IMR-90 (cell line): ENCODE results near the gene HMOX1. TPM values are rescaled to one million over a fixed set of nuclear protein-coding genes. Genes with fewer than 3 reads are reported as not detected.

Experiments used
- ATAC-seq: fragments of 200-7000 bp; cut with Tn5 transposase; 2 replicates; pipeline ENCODE4 v1.9.1; 2020; ENCODE audit warnings: low read depth, mild to moderate bottlenecking, moderate library complexity
- BruUV-seq: library from RNA; stranded (reverse); fragments of 400-500 nt; replicated peaks from 2 replicates; lab custom pipeline; 2021; lab: Mats Ljungman, UMichigan
- CTCF ChIA-PET: fragments of 300-600 bp; formaldehyde crosslinking; extraction: SDS; loops from one replicate; lab custom pipeline; 2021; ENCODE audit warnings: antibody characterized with exemption; lab: Yijun Ruan, JAX
- POLR2A ChIA-PET: fragments of 300-600 bp; sonication (Branson Sonifier 250); formaldehyde crosslinking; loops from one replicate; lab custom pipeline; 2022; ENCODE audit warnings: antibody characterized with exemption; ENCODE audit not compliant: unreplicated experiment; lab: Charles Lee
- DNase-seq: peaks from one replicate; pipeline ENCODE4 v3.0.0; 2013
- H2AFZ ChIP-seq: replicated peaks from 2 replicates; pipeline ENCODE3; 2013; ENCODE audit warnings: low read length, mild to moderate bottlenecking; ENCODE audit not compliant: poor library complexity
- H2AK5ac ChIP-seq: 2 replicates; pipeline ENCODE4 v1.6.1; 2013; ENCODE audit warnings: low read depth, low read length, inconsistent platforms
- H2AK9ac ChIP-seq: replicated peaks from 2 replicates; pipeline ENCODE3; 2013; ENCODE audit warnings: mild to moderate bottlenecking, low read depth, low read length, moderate library complexity; ENCODE audit not compliant: poor library complexity
- H2BK120ac ChIP-seq: 2 replicates; pipeline ENCODE4 v1.6.1; 2013; ENCODE audit warnings: low read depth, low read length, inconsistent platforms
- H2BK15ac ChIP-seq: 3 replicates; pipeline ENCODE4 v1.6.1; 2013; ENCODE audit warnings: low read depth, low read length, inconsistent platforms
- H2BK20ac ChIP-seq: 2 replicates; pipeline ENCODE4 v1.6.1; 2013; ENCODE audit warnings: low read depth, mild to moderate bottlenecking, inconsistent platforms, low read length, moderate library complexity
- H2BK5ac ChIP-seq: 2 replicates; pipeline ENCODE4 v1.6.1; 2013; ENCODE audit warnings: mild to moderate bottlenecking, low read depth, low read length, inconsistent platforms; ENCODE audit not compliant: poor library complexity, severe bottlenecking
- H3K14ac ChIP-seq: replicated peaks from 2 replicates; pipeline ENCODE4 v1.6.1; 2013; ENCODE audit warnings: low read depth, low read length, inconsistent platforms
- H3K18ac ChIP-seq: 2 replicates; pipeline ENCODE4 v1.6.1; 2013; ENCODE audit warnings: low read depth, low read length, control low read depth
- H3K23ac ChIP-seq: 2 replicates; pipeline ENCODE4 v1.6.1; 2013; ENCODE audit warnings: low read depth, low read length, inconsistent platforms
- H3K27ac ChIP-seq: 2 replicates; pipeline ENCODE4 v1.5.1; 2013; ENCODE audit warnings: mild to moderate bottlenecking, control low read depth, low read length; ENCODE audit not compliant: insufficient read depth
- H3K27me3 ChIP-seq: 2 replicates; pipeline ENCODE4 v1.6.1; 2013; ENCODE audit warnings: low read length; ENCODE audit not compliant: control insufficient read depth, insufficient read depth
- H3K36me3 ChIP-seq: 2 replicates; pipeline ENCODE4 v1.6.1; 2013; ENCODE audit warnings: low read length, mixed read lengths; ENCODE audit not compliant: control insufficient read depth, insufficient read depth
- H3K4ac ChIP-seq: 2 replicates; pipeline ENCODE4 v1.6.1; 2013; ENCODE audit warnings: low read depth, low read length, inconsistent platforms
- H3K4me1 ChIP-seq: 2 replicates; pipeline ENCODE4 v1.6.1; 2013; ENCODE audit warnings: low read length, mixed read lengths; ENCODE audit not compliant: control insufficient read depth, insufficient read depth
- H3K4me2 ChIP-seq: 2 replicates; pipeline ENCODE4 v1.6.1; 2013; ENCODE audit warnings: low read depth, mild to moderate bottlenecking, control low read depth, low read length, moderate library complexity
- H3K4me3 ChIP-seq: 2 replicates; pipeline ENCODE4 v1.5.1; 2013; ENCODE audit warnings: low read depth, mild to moderate bottlenecking, control low read depth, low read length, moderate library complexity; ENCODE audit not compliant: insufficient read depth
- H3K56ac ChIP-seq: 2 replicates; pipeline ENCODE4 v1.6.1; 2013; ENCODE audit warnings: low read length, inconsistent platforms; ENCODE audit not compliant: insufficient read depth; ENCODE audit errors: extremely low read depth
- H3K79me1 ChIP-seq, 2 experiments: 2 replicates each; pipeline ENCODE4 v1.6.1; 2013; ENCODE audit warnings: low read length in 2 of 2, inconsistent platforms in 1 of 2, low read depth in 1 of 2
- H3K9ac ChIP-seq: 2 replicates; pipeline ENCODE4 v1.6.1; 2013; ENCODE audit warnings: low read depth, low read length, control low read depth
- H3K9me1 ChIP-seq: 2 replicates; pipeline ENCODE4 v1.6.1; 2013; ENCODE audit warnings: low read length, inconsistent platforms; ENCODE audit not compliant: insufficient read depth
- H3K9me3 ChIP-seq: 2 replicates; pipeline ENCODE4 v1.6.1; 2013; ENCODE audit warnings: low read length; ENCODE audit not compliant: control insufficient read depth, insufficient read depth
- H4K20me1 ChIP-seq: 2 replicates; pipeline ENCODE4 v1.6.1; 2013; ENCODE audit warnings: low read length, inconsistent platforms; ENCODE audit not compliant: insufficient read depth
- H4K5ac ChIP-seq: 2 replicates; pipeline ENCODE4 v1.6.1; 2013; ENCODE audit warnings: mild to moderate bottlenecking, low read depth, low read length, control low read depth
- H4K8ac ChIP-seq, 2 experiments: 2 replicates each; pipeline ENCODE4 v1.6.1; 2013; ENCODE audit warnings: low read depth in 2 of 2, low read length in 2 of 2, control low read depth in 1 of 2, inconsistent platforms in 1 of 2
- H4K91ac ChIP-seq: 2 replicates; pipeline ENCODE4 v1.6.1; 2013; ENCODE audit warnings: low read depth, low read length, inconsistent platforms; ENCODE audit not compliant: insufficient read depth
- CEBPB ChIP-seq: IDR thresholded peaks from 2 replicates; pipeline ENCODE4 v1.6.1; 2012; ENCODE audit warnings: low read depth, low read length, improper control_type of control experiment
- FOS ChIP-seq: fragments of 150-350 bp; IDR thresholded peaks from 2 replicates; pipeline ENCODE4 v1.6.1; 2016; ENCODE audit warnings: low read depth, low read length
- RAD21 ChIP-seq: IDR thresholded peaks from 2 replicates; pipeline ENCODE4 v1.6.1; 2012; ENCODE audit warnings: low read length, improper control_type of control experiment
- WGBS, 2 experiments: methylation state at CpG; one replicate each; pipeline versions ENCODE4 v1.1.5 to v1.1.7; 2013; ENCODE audit warnings: missing lambda C conversion rate in 2 of 2; ENCODE audit not compliant: insufficient read length in 1 of 2; ENCODE audit errors: extremely low coverage in 2 of 2; 5-methylcytosine and 5-hydroxymethylcytosine counted together
- dilution Hi-C: fragments of 300-500 bp; cut with HindIII; formaldehyde crosslinking; loops from one replicate; pipeline ENCODE4 v1.14.3; 2018; ENCODE audit warnings: low sequenced_read_pairs; ENCODE audit not compliant: unreplicated experiment
- in situ Hi-C: fragments of 300-500 bp; cut with MboI; formaldehyde crosslinking; loops from 3 replicates; pipeline ENCODE4 v1.14.3; 2019; ENCODE audit warnings: low sequenced_read_pairs, inconsistent platforms, mixed read lengths
- intact Hi-C: fragments of 100-400 bp; cut with micrococcal nuclease; formaldehyde crosslinking; loops from 2 replicates; pipeline ENCODE4 v1.10.0; 2022
- polyA plus RNA-seq, 3 experiments: library from polyadenylated mRNA; depleted of rRNA; stranded (reverse); fragments of >200 nt; gene quantifications; 2 replicates each; pipeline ENCODE4 v1.2.3, GENCODE V29; 2012; ENCODE audit warnings: low replicate concordance in 1 of 3
- total RNA-seq: library from RNA; depleted of rRNA; stranded (reverse); fragments of >200 nt; gene quantifications from 2 replicates; pipeline ENCODE4 v1.2.3, GENCODE V29; 2012
- TF ChIP-seq, protein P1 (sequence below): fragments of 150-350 bp; IDR thresholded peaks from 2 replicates; pipeline ENCODE4 v1.6.1; 2017; ENCODE audit warnings: mild to moderate bottlenecking, antibody characterized with exemption, low read length, low read depth

HMOX1 gene
- total and polyA plus RNA-seq, 2 of the 4 experiments (the other 2 are of a cell fraction) = 23.1 to 50.5 TPM

- TF ChIP-seq CEBPB (no peak), RAD21 (no peak), FOS (no peak)
- TF ChIP-seq, protein P1, sequence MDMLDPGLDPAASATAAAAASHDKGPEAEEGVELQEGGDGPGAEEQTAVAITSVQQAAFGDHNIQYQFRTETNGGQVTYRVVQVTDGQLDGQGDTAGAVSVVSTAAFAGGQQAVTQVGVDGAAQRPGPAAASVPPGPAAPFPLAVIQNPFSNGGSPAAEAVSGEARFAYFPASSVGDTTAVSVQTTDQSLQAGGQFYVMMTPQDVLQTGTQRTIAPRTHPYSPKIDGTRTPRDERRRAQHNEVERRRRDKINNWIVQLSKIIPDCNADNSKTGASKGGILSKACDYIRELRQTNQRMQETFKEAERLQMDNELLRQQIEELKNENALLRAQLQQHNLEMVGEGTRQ = no peak
- Histone ChIP-seq H3K4me2 (no peak overlapping the region), H3K27ac (no peak overlapping the region), H2BK120ac (no peak overlapping the region), H3K9me1 (peaks cover 2% of the 10 kb centered on the region; the same call in 1 of the 2 replicates), H2AK5ac (no peak overlapping the region), H3K23ac (no peak overlapping the region), H2BK20ac (no peak overlapping the region), H4K91ac (no peak overlapping the region), H3K4ac (no peak overlapping the region), H2BK5ac (no peak overlapping the region), H3K9me3 (no peaks in the 10 kb centered on the region), H3K9ac (no peak overlapping the region), H3K4me3 (no peak overlapping the region), H4K8ac (no peak overlapping the region), H3K36me3 (no peaks in the 10 kb centered on the region), H3K4me1 (peaks cover 15% of the 10 kb centered on the region), H3K79me1 (no peaks in the 10 kb centered on the region), H3K14ac (no peak overlapping the region), H2BK15ac (no peak overlapping the region), H3K27me3 (no peaks in the 10 kb centered on the region), H3K18ac (no peak overlapping the region), H2AK9ac (no peak overlapping the region), H4K20me1 (no peaks in the 10 kb centered on the region), H2AFZ (no peak overlapping the region), H3K56ac (no peak overlapping the region), H4K5ac (no peak overlapping the region)
- ChIA-PET POLR2A (no interaction called here), CTCF (interaction anchor here (0.5 to 1.1 kb wide), 3 partner anchors 16 to 164 kb away, joined by 3 to 4 read pairs (median 3); no protein-coding TSS in a partner anchor)
- ATAC-seq (no peak), DNase-seq (no peak)
- dilution Hi-C loops (no loop called here), intact Hi-C loops (loop anchor here (5.0 kb wide), 2 partner anchors 384 to 564 kb away; no protein-coding TSS in a partner anchor), in situ Hi-C loops (loop anchor here (5.0 to 10.0 kb wide), 2 partner anchors 234 to 771 kb away; no protein-coding TSS in a partner anchor)
- no TSS peak for BruUV-seq
- WGBS, 2 experiments = no CpG with 5 or more reads among the region's 12 CpGs
Measured at GRCh38 chr22:35353318-35353717, 27.6 kb upstream of the HMOX1 start.
